HUES64 (cell line): ENCODE results near the gene ADRB2.
"Not testable (repeated sequence)": the region's sequence is repeated elsewhere in the genome, so short reads cannot be mapped to it uniquely, and the experiment has no call there.

Experiments used
- H3K27ac ChIP-seq: 2 replicates; pipeline ENCODE4 v1.7.0; 2013; ENCODE audit warnings: low read depth, low read length, inconsistent platforms
- H3K27me3 ChIP-seq: 2 replicates; pipeline ENCODE4 v1.6.1; 2013; ENCODE audit warnings: mild to moderate bottlenecking, low read length; ENCODE audit not compliant: insufficient read depth
- H3K36me3 ChIP-seq: 2 replicates; pipeline ENCODE4 v1.6.1; 2013; ENCODE audit warnings: mild to moderate bottlenecking, low read length; ENCODE audit not compliant: insufficient read depth
- H3K4me1 ChIP-seq: 2 replicates; pipeline ENCODE4 v1.6.1; 2013; ENCODE audit warnings: mild to moderate bottlenecking, low read length, moderate library complexity; ENCODE audit not compliant: insufficient read depth
- H3K4me3 ChIP-seq: 2 replicates; pipeline ENCODE4 v1.5.1; 2013; ENCODE audit warnings: mild to moderate bottlenecking, low read length, moderate library complexity
- H3K9ac ChIP-seq: 2 replicates; pipeline ENCODE4 v1.6.1; 2013; ENCODE audit warnings: mild to moderate bottlenecking, low read depth, low read length
- H3K9me3 ChIP-seq: 2 replicates; pipeline ENCODE4 v1.6.1; 2013; ENCODE audit warnings: low read depth, low read length; ENCODE audit not compliant: insufficient read depth
- WGBS: fragments of 150-250, 120-280 bp; methylation state at CpG from one replicate; pipeline ENCODE4 v1.1.7; 2013; ENCODE audit warnings: missing lambda C conversion rate; 5-methylcytosine and 5-hydroxymethylcytosine counted together

The ADRB2 gene

DNA sequence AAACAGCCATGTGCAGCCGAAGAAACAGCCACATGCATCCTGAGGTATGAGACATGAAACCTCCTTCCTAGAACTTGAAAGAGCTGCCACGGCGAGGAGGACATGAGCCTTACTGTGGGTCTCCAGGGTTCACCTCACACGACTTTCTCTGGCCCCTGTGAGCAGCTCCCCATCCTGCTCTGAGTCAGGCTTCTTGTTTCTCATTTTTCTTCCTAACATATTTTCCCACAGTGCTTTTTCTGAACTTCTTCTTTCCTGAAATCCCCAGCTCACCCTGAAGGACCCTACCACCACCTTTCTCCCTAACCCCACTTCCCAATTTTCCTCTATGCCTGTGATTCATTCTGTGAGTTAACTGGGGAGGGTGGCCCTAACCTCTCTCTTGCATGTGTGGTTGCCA, 33.7 kb upstream of the ADRB2 start:
- H3K27me3 ChIP-seq: no peaks in the 10 kb centered on the region
- no peak overlapping the region for H3K9ac ChIP-seq
- no peaks in the 10 kb centered on the region for H3K36me3 ChIP-seq
- 93% methylated on average over 4 of the region's 4 CpGs for WGBS
- no peaks in the 10 kb centered on the region for H3K9me3 ChIP-seq
- no peak overlapping the region for H3K27ac ChIP-seq
- H3K4me1 ChIP-seq: no peaks in the 10 kb centered on the region
- H3K4me3 ChIP-seq: no peak overlapping the region

GRCh38 chr5:148793261-148793660, 33.1 kb upstream of the ADRB2 start:
- no peaks in the 10 kb centered on the region for H3K36me3 ChIP-seq
- no peak overlapping the region for H3K9ac ChIP-seq
- H3K9me3 ChIP-seq: no peaks in the 10 kb centered on the region
- no peaks in the 10 kb centered on the region for H3K4me1 ChIP-seq
- H3K27ac ChIP-seq: no peak overlapping the region
- H3K27me3 ChIP-seq: no peaks in the 10 kb centered on the region
- H3K4me3 ChIP-seq: no peak overlapping the region

DNA sequence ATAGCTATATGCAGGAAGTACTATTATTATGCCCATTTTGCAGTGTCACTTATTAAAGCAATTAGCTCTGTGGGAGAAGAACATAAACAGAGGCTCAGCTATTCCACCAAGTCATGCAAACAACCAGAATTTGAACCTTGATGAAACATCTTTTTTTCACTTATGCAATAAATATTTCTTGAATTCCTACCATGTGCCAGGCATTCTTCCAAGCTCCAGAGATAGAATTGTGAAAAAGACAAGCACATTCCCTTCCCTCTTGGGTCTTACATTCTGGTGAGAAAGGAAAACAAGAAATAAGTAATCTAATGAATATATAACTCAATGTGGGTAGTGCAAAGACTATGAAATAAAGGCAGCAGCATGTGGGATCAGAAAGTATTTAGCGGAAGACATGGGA, 32.1 kb upstream of the ADRB2 start:
- H3K27ac ChIP-seq: no peak overlapping the region
- no peaks in the 10 kb centered on the region for H3K9me3 ChIP-seq
- no peaks in the 10 kb centered on the region for H3K27me3 ChIP-seq
- H3K4me1 ChIP-seq: no peaks in the 10 kb centered on the region
- H3K9ac ChIP-seq: no peak overlapping the region
- H3K4me3 ChIP-seq: no peak overlapping the region
- no peaks in the 10 kb centered on the region for H3K36me3 ChIP-seq
- 96% methylated on average over 1 of the region's 1 CpG for WGBS

- WGBS: 91% methylated on average over 5 of the region's 5 CpGs
- H3K36me3 ChIP-seq: no peaks in the 10 kb centered on the region
- no peaks in the 10 kb centered on the region for H3K4me1 ChIP-seq
- H3K27me3 ChIP-seq: no peaks in the 10 kb centered on the region
- H3K9me3 ChIP-seq: no peaks in the 10 kb centered on the region
- H3K4me3 ChIP-seq: no peak overlapping the region
- no peak overlapping the region for H3K27ac ChIP-seq
- H3K9ac ChIP-seq: no peak overlapping the region
Measured at GRCh38 chr5:148794729-148795561, 31.5 kb upstream of the ADRB2 start.

DNA sequence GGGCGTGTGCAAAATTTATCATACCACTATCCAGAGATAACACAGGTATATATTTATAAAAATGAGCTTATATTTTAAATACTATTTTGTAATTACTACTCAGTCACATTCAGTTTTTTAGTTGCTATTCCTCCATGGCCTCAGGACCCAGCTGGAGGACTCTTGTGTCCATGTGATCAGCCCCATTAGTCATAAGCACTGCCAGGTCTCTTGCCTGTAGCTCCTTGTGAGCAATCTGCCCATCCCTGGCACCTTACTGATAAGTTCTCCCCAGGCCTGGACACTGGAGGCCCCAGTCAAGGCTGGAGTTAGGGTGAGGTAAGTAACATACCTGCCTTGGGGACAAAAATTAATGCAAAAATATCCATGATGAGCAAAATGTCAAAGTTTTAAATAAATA, 29.5 kb upstream of the ADRB2 start:
- Histone ChIP-seq H3K9ac (no peak overlapping the region), H3K27me3 (no peaks in the 10 kb centered on the region), H3K9me3 (no peaks in the 10 kb centered on the region), H3K4me1 (no peaks in the 10 kb centered on the region), H3K4me3 (no peak overlapping the region), H3K27ac (no peak overlapping the region), H3K36me3 (no peaks in the 10 kb centered on the region)
- no CpG with 5 or more reads among the region's 1 CpG for WGBS

DNA sequence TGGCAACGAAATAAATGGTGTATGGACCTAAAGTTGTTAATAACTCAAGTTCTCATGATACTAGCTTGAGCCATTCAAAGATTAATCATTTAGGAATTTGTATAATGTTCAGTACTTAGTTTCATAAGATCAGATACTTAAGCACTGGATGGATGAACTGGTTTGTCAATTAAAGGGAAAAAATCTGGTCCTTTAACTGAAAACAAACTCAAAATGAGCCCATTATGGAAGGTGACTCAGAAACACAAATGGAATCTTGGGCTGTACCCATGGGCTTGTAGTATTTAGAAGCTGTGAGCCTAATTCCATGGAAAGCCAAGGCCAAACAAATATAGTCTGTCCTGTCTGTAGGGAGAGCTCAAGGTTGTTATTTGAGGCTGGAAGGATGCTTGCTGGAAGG, 27.6 kb upstream of the ADRB2 start:
- Histone ChIP-seq H3K9me3 (no peaks in the 10 kb centered on the region), H3K9ac (no peak overlapping the region), H3K27ac (no peak overlapping the region), H3K36me3 (no peaks in the 10 kb centered on the region), H3K27me3 (no peaks in the 10 kb centered on the region), H3K4me3 (no peak overlapping the region), H3K4me1 (no peaks in the 10 kb centered on the region)
- WGBS: 88% methylated on average over 1 of the region's 1 CpG

- H3K4me1 ChIP-seq: no peaks in the 10 kb centered on the region
- H3K9ac ChIP-seq: no peak overlapping the region
- no peaks in the 10 kb centered on the region for H3K36me3 ChIP-seq
- H3K27me3 ChIP-seq: no peaks in the 10 kb centered on the region
- no peaks in the 10 kb centered on the region for H3K9me3 ChIP-seq
- no peak overlapping the region for H3K27ac ChIP-seq
- H3K4me3 ChIP-seq: no peak overlapping the region
- 92% methylated on average over 8 of the region's 9 CpGs for WGBS
Measured at GRCh38 chr5:148799737-148800527, 26.5 kb upstream of the ADRB2 start.

GRCh38 chr5:148801682-148802276, 24.6 kb upstream of the ADRB2 start:
- H3K27me3 ChIP-seq: no peaks in the 10 kb centered on the region
- 93% methylated on average over 2 of the region's 4 CpGs for WGBS
- H3K4me1 ChIP-seq: peaks cover 6% of the 10 kb centered on the region; the same call in 1 of the 2 replicates
- no peak overlapping the region for H3K4me3 ChIP-seq
- no peaks in the 10 kb centered on the region for H3K36me3 ChIP-seq
- H3K9me3 ChIP-seq: no peaks in the 10 kb centered on the region
- no peak overlapping the region for H3K9ac ChIP-seq
- no peak overlapping the region for H3K27ac ChIP-seq

- H3K27ac ChIP-seq, H3K9ac ChIP-seq, H3K4me3 ChIP-seq, H3K36me3 ChIP-seq, H3K9me3 ChIP-seq, H3K27me3 ChIP-seq, H3K4me1 ChIP-seq: not testable (repeated sequence)
- WGBS: 98% methylated on average over 3 of the region's 3 CpGs
Measured at GRCh38 chr5:148803451-148803850, 23.0 kb upstream of the ADRB2 start.

DNA sequence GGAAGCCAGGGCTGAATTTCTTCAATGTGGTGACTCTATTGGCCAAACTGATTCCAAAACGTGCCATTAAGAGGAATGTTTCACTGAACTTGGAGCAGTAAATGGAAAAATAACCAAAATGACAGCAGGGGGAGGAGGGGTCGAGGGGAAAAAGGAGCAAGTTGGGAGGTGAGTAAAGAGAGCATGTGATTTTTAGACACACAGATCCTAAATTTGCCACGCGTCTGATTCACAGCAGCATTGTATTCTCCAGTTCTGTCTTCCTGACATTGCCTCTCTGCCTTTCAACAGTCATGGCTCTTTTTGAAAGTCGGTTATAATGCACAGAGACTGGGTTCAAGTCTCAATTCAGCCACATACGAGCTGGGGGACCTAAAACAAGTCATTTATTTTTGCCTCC, 22.0 kb upstream of the ADRB2 start:
- WGBS: 93% methylated on average over 6 of the region's 6 CpGs

More for the DNA sequence above, 22.0 kb upstream of the ADRB2 start:
- Histone ChIP-seq H3K27ac (no peak overlapping the region), H3K4me3 (no peak overlapping the region), H3K4me1 (peaks cover 6% of the 10 kb centered on the region; the same call in 1 of the 2 replicates), H3K27me3 (no peaks in the 10 kb centered on the region), H3K36me3 (no peaks in the 10 kb centered on the region), H3K9ac (no peak overlapping the region), H3K9me3 (no peaks in the 10 kb centered on the region)
